ENCODE data around the gene HPDL. TPM values are rescaled to one million over a fixed set of nuclear protein-coding genes. Genes with fewer than 3 reads are reported as not detected.
A peak's percentile ranks its signal among the peaks of the same experiment; 100 is the strongest.

Gene HPDL
- total RNA-seq, 1 experiment from 2014 or later: not detected

- no peak for DNase-seq (ENCODE audit: low read depth)
Observed at GRCh38 chr1:45348966-45349677, 22.4 kb downstream of the HPDL start.

- DNase-seq (ENCODE audit: low read depth): no peak
Observed at GRCh38 chr1:45351508-45351907, 24.8 kb downstream of the HPDL start.

- DNase-seq (ENCODE audit: low read depth): no peak
Observed at GRCh38 chr1:45353685-45354084, 27.0 kb downstream of the HPDL start.

GRCh38 chr1:45354838-45355237 lies 28.1 kb downstream of the HPDL start:
- DNase-seq (ENCODE audit: low read depth): no peak

GRCh38 chr1:45355683-45356082 lies 29.0 kb downstream of the HPDL start:
- DNase-seq (ENCODE audit: low read depth): no peak

- DNase-seq (ENCODE audit: low read depth): no peak
Observed at GRCh38 chr1:45356186-45356585, 29.5 kb downstream of the HPDL start.

GRCh38 chr1:45359882-45360513 lies 33.3 kb downstream of the HPDL start:
- DNase-seq (ENCODE audit: low read depth): peak; percentile 43

- DNase-seq (ENCODE audit: low read depth): peak; percentile 38
Observed at GRCh38 chr1:45360981-45361380, 34.3 kb downstream of the HPDL start.

- no peak for DNase-seq (ENCODE audit: low read depth)
Observed at GRCh38 chr1:45364294-45364693, 37.6 kb downstream of the HPDL start.

- no peak for DNase-seq (ENCODE audit: low read depth)
Observed at GRCh38 chr1:45365051-45365450, 38.4 kb downstream of the HPDL start.

- no peak for DNase-seq (ENCODE audit: low read depth)
Observed at GRCh38 chr1:45370575-45370974, 43.9 kb downstream of the HPDL start.

- DNase-seq (ENCODE audit: low read depth): no peak
Observed at GRCh38 chr1:45373573-45373972, 46.9 kb downstream of the HPDL start.

- no peak for DNase-seq (ENCODE audit: low read depth)
Observed at GRCh38 chr1:45375104-45376090, 48.7 kb downstream of the HPDL start.

- no peak for DNase-seq (ENCODE audit: low read depth)
Observed at GRCh38 chr1:45378184-45378583, 51.5 kb downstream of the HPDL start.

Other genes starting within 250 kb of the HPDL start
- 0.03 TPM in 1 of 2 replicates, not detected in the other for gene ZSWIM5, start 120.3 kb upstream of the HPDL start, total RNA-seq (2014; rRNA removed; shearing (Covaris generic))
- 29.1 and 37.6 TPM in 2 replicates for gene TOE1, start 13.3 kb downstream of the HPDL start, total RNA-seq (2014; rRNA removed; shearing (Covaris generic))
- gene MUTYH, start 13.5 kb downstream of the HPDL start, total RNA-seq (2014; rRNA removed; shearing (Covaris generic)): 30.8 and 33.4 TPM in 2 replicates
- 0.71 and 0.73 TPM in 2 replicates for gene TESK2, start 164.3 kb downstream of the HPDL start, total RNA-seq (2014; rRNA removed; shearing (Covaris generic))
- gene CCDC163, start 173.2 kb downstream of the HPDL start, total RNA-seq (2014; rRNA removed; shearing (Covaris generic)): 1.4 and 2.3 TPM in 2 replicates
- gene MMACHC, start 173.4 kb downstream of the HPDL start, total RNA-seq (2014; rRNA removed; shearing (Covaris generic)): 8.5 and 20.0 TPM in 2 replicates
- gene PRDX1, start 195.0 kb downstream of the HPDL start, total RNA-seq (2014; rRNA removed; shearing (Covaris generic)): 997 and 1,092 TPM in 2 replicates
- 99.5 and 106 TPM in 2 replicates for gene AKR1A1, start 223.9 kb downstream of the HPDL start, total RNA-seq (2014; rRNA removed; shearing (Covaris generic))

Data from HT1080 (cell line).